SK-N-SH (cell line): ENCODE results near the gene SORBS2.

Experiments used
- CTCF ChIP-seq: fragments of 200-600 bp; sonication (generic); IDR thresholded peaks from 2 replicates; pipeline ENCODE4 v1.6.1; 2017; ENCODE audit warnings: antibody characterized with exemption, mild to moderate bottlenecking, moderate library complexity
- EP300 ChIP-seq, 2 experiments: IDR thresholded peaks; 2 replicates each; pipeline versions ENCODE4 v1.4.0 to v1.6.1; 2012; ENCODE audit warnings: borderline replicate concordance in 1 of 2, low read depth in 1 of 2, low read length in 1 of 2
- GABPA ChIP-seq: IDR thresholded peaks from 2 replicates; pipeline ENCODE4 v1.4.0; 2012; ENCODE audit warnings: low read depth, mild to moderate bottlenecking
- MXI1 ChIP-seq: IDR thresholded peaks from 2 replicates; pipeline ENCODE4 v1.6.1; 2012; ENCODE audit warnings: mild to moderate bottlenecking, low read depth, low read length, improper control_type of control experiment
- POLR2AphosphoS5 ChIP-seq: IDR thresholded peaks from 2 replicates; pipeline ENCODE4 v1.6.1; 2012; ENCODE audit warnings: low read depth, low read length
- REST ChIP-seq: IDR thresholded peaks from 2 replicates; pipeline ENCODE4 v1.6.1; 2012; ENCODE audit warnings: mild to moderate bottlenecking, low read depth, low read length, moderate library complexity
- SIN3A ChIP-seq: IDR thresholded peaks from 2 replicates; pipeline ENCODE4 v1.6.1; 2012; ENCODE audit warnings: low read depth, mild to moderate bottlenecking, low read length, moderate library complexity, borderline replicate concordance
- TF ChIP-seq, protein P1 (sequence below): IDR thresholded peaks from 2 replicates; pipeline ENCODE4 v1.4.0; 2012; ENCODE audit warnings: low read depth, borderline replicate concordance

- TF ChIP-seq CTCF (no peak), SIN3A (no peak), EP300 (IDR thresholded peaks at IDR 0.05; ENCODE audit: borderline replicate concordance in 1 of 2, low read depth in 1 of 2, low read length in 1 of 2) (peak in 1 of 2 experiments; percentile 47; a peak in 1 of 4 replicates), GABPA (no peak), REST (no peak), MXI1 (no peak), POLR2AphosphoS5 (no peak)
- TF ChIP-seq, protein P1, sequence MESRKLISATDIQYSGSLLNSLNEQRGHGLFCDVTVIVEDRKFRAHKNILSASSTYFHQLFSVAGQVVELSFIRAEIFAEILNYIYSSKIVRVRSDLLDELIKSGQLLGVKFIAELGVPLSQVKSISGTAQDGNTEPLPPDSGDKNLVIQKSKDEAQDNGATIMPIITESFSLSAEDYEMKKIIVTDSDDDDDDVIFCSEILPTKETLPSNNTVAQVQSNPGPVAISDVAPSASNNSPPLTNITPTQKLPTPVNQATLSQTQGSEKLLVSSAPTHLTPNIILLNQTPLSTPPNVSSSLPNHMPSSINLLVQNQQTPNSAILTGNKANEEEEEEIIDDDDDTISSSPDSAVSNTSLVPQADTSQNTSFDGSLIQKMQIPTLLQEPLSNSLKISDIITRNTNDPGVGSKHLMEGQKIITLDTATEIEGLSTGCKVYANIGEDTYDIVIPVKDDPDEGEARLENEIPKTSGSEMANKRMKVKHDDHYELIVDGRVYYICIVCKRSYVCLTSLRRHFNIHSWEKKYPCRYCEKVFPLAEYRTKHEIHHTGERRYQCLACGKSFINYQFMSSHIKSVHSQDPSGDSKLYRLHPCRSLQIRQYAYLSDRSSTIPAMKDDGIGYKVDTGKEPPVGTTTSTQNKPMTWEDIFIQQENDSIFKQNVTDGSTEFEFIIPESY = no peak
These were observed 241.3 kb downstream of the SORBS2 start for GRCh38 chr4:185570727-185571126.
